Parathyroid adenoma (tissue), 2 donors: ENCODE measurements around the gene PARD3B.

Experiments used
- H2AFZ ChIP-seq: fragments of 300-600 bp; sonication (generic); one replicate; pipeline ENCODE4 v1.7.0; 2017; ENCODE audit warnings: antibody characterized with exemption, mild to moderate bottlenecking
- H3K27ac ChIP-seq: fragments of 300-600 bp; sonication (generic); one replicate; pipeline ENCODE4 v1.7.0; 2017
- H3K27me3 ChIP-seq: fragments of 300-600 bp; sonication (generic); one replicate; pipeline ENCODE4 v1.7.0; 2017; ENCODE audit warnings: low read length; ENCODE audit not compliant: control insufficient read depth, insufficient read depth
- H3K36me3 ChIP-seq: fragments of 300-600 bp; sonication (generic); one replicate; pipeline ENCODE4 v1.7.0; 2017; ENCODE audit warnings: low read length; ENCODE audit not compliant: control insufficient read depth, insufficient read depth
- H3K4me1 ChIP-seq: fragments of 300-600 bp; sonication (generic); one replicate; pipeline ENCODE4 v1.7.0; 2017; ENCODE audit warnings: control low read depth
- H3K4me2 ChIP-seq: fragments of 300-600 bp; sonication (generic); one replicate; pipeline ENCODE4 v1.7.0; 2017; ENCODE audit warnings: low read length
- H3K4me3 ChIP-seq: fragments of 300-600 bp; sonication (generic); one replicate; pipeline ENCODE4 v1.7.0; 2017; ENCODE audit warnings: low read depth, low read length
- H3K79me2 ChIP-seq: fragments of 300-600 bp; sonication (generic); one replicate; pipeline ENCODE4 v1.7.0; 2017; ENCODE audit warnings: control low read depth
- H3K9ac ChIP-seq: fragments of 300-600 bp; sonication (generic); one replicate; pipeline ENCODE4 v1.7.0; 2017; ENCODE audit warnings: mild to moderate bottlenecking
- H3K9me3 ChIP-seq: fragments of 300-600 bp; sonication (generic); one replicate; pipeline ENCODE4 v1.7.0; 2017; ENCODE audit warnings: low read length; ENCODE audit not compliant: control insufficient read depth
- CTCF ChIP-seq: fragments of 300-600 bp; sonication (generic); IDR thresholded peaks from one replicate; pipeline ENCODE4 v1.7.0; 2017; ENCODE audit warnings: antibody characterized with exemption, mild to moderate bottlenecking
- donor health status: primary hyperparathyroidism.

PARD3B gene

GRCh38 chr2:205475416-205475768 is 930.1 kb downstream of the PARD3B start:
- Histone ChIP-seq H2AFZ (no peak overlapping the region), H3K9me3 (no peaks in the 10 kb centered on the region), H3K79me2 (no peaks in the 10 kb centered on the region), H3K4me2 (no peak overlapping the region), H3K27ac (no peak overlapping the region), H3K9ac (no peak overlapping the region), H3K36me3 (no peaks in the 10 kb centered on the region), H3K4me3 (no peak overlapping the region), H3K4me1 (no peaks in the 10 kb centered on the region), H3K27me3 (no peaks in the 10 kb centered on the region)
- no peak for TF ChIP-seq CTCF

- H3K9me3 ChIP-seq = no peaks in the 10 kb centered on the region
- no peak overlapping the region for H3K9ac ChIP-seq
- no peak overlapping the region for H3K4me3 ChIP-seq
- H3K36me3 ChIP-seq = no peaks in the 10 kb centered on the region
- H3K4me1 ChIP-seq = no peaks in the 10 kb centered on the region
- no peak for TF ChIP-seq CTCF
- no peak overlapping the region for H3K27ac ChIP-seq
- H2AFZ ChIP-seq = no peak overlapping the region
- no peak overlapping the region for H3K4me2 ChIP-seq
- no peaks in the 10 kb centered on the region for H3K79me2 ChIP-seq
- H3K27me3 ChIP-seq = no peaks in the 10 kb centered on the region
Observed at GRCh38 chr2:205477016-205477705, 931.9 kb downstream of the PARD3B start.

DNA sequence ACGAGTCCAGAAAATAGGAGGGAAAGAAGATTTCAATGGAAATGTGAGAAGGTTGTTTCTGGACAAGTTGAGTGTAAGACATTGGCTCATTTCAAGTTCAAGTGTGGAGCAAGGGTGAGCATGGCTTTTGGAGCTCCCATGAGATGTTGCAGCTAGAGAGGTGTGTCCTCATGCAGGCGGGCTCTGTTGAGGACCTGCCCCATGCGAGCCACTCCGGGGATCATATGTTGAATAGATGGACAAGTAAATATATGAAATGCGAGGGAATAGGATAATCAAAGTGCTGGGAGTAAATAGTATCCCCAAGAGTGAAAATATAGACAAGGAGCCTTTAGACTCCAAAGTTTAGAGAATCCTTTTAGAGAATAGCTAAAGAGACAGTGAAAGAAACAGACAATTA is 936.6 kb downstream of the PARD3B start:
- no peak overlapping the region for H3K4me3 ChIP-seq
- TF ChIP-seq CTCF = no peak
- H3K4me2 ChIP-seq = no peak overlapping the region
- no peak overlapping the region for H3K27ac ChIP-seq
- no peaks in the 10 kb centered on the region for H3K27me3 ChIP-seq
- no peaks in the 10 kb centered on the region for H3K36me3 ChIP-seq
- H2AFZ ChIP-seq = no peak overlapping the region
- H3K9me3 ChIP-seq = no peaks in the 10 kb centered on the region
- no peaks in the 10 kb centered on the region for H3K4me1 ChIP-seq
- H3K79me2 ChIP-seq = no peaks in the 10 kb centered on the region
- no peak overlapping the region for H3K9ac ChIP-seq

DNA sequence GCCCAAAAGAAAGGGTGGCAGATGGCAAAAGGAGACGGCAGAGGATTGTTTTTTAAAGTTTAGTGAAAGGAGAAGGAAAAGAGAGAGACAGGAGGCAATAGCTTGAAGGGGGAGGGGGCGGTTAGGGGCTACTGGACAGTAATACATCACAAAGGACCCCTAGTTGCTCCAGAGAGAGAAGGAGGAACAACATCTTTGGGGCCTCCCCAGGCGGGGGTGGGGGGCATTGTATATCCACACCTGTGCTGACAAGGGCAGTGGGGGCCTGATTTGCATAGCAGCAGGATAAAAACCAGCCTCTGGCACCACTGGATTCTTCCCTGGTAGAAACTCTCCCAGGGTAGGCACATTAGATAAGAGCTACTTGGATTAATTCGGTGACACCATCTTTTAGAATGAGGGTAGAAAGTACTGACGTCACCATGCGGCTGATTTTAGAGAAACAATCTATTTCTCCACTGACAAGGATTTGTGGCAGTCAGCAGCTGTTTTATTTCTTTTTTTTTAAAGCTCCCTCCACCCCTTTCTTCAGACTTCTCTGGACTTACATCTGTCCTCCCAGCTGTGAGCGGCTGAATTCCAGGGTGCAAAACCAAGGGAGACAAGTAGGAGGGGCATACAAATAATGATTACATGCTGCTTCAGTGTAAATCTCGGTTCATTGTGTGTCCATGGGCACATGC is 937.3 kb downstream of the PARD3B start:
- H3K4me2 ChIP-seq = no peak overlapping the region
- no peak overlapping the region for H3K9ac ChIP-seq
- H3K9me3 ChIP-seq = no peaks in the 10 kb centered on the region
- no peaks in the 10 kb centered on the region for H3K27me3 ChIP-seq
- H3K27ac ChIP-seq = no peak overlapping the region
- no peak overlapping the region for H2AFZ ChIP-seq
- no peaks in the 10 kb centered on the region for H3K4me1 ChIP-seq
- no peaks in the 10 kb centered on the region for H3K36me3 ChIP-seq
- H3K79me2 ChIP-seq = no peaks in the 10 kb centered on the region
- no peak overlapping the region for H3K4me3 ChIP-seq
- TF ChIP-seq CTCF = no peak

GRCh38 chr2:205483095-205483494 is 937.8 kb downstream of the PARD3B start:
- no peaks in the 10 kb centered on the region for H3K9me3 ChIP-seq
- H3K9ac ChIP-seq = no peak overlapping the region
- no peaks in the 10 kb centered on the region for H3K79me2 ChIP-seq
- no peak overlapping the region for H2AFZ ChIP-seq
- H3K36me3 ChIP-seq = no peaks in the 10 kb centered on the region
- no peak for TF ChIP-seq CTCF
- H3K27ac ChIP-seq = no peak overlapping the region
- no peaks in the 10 kb centered on the region for H3K4me1 ChIP-seq
- no peaks in the 10 kb centered on the region for H3K27me3 ChIP-seq
- H3K4me2 ChIP-seq = no peak overlapping the region
- no peak overlapping the region for H3K4me3 ChIP-seq
